Measurements from ENCODE around the gene CBLN1. TPM values are rescaled to one million over a fixed set of nuclear protein-coding genes. Genes with fewer than 3 reads are reported as not detected.

Gene CBLN1
- total RNA-seq, 1 donor = not detected

DNA sequence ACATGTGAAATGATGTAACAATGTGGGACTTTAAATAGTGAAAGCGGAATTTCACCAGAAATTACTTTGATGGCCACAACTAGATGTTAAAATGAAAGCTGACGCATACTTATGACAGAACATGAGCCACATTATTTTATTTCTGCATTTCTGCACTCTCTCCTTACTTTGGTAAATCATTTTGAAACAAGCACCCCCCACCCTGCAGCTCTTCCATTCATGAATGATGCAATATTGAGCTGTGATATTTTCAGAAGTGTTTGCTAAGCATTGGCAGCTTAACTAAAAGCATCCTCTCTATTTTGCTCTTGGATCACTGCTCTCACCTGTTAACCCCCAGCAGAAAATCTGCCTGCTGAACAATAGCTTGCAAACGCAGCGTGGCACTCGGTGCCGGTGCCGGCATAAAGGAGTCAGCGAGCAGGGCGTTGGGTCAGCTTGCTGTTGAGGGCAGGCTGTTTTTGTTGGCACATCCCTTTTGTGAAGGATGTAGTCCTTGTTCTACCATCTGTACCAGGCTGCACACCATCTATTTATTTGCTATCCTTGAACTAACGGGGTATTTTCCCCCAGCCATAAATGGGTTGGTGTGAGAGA lies 30.8 kb upstream of the CBLN1 start:
- TF ChIP-seq, protein P1, sequence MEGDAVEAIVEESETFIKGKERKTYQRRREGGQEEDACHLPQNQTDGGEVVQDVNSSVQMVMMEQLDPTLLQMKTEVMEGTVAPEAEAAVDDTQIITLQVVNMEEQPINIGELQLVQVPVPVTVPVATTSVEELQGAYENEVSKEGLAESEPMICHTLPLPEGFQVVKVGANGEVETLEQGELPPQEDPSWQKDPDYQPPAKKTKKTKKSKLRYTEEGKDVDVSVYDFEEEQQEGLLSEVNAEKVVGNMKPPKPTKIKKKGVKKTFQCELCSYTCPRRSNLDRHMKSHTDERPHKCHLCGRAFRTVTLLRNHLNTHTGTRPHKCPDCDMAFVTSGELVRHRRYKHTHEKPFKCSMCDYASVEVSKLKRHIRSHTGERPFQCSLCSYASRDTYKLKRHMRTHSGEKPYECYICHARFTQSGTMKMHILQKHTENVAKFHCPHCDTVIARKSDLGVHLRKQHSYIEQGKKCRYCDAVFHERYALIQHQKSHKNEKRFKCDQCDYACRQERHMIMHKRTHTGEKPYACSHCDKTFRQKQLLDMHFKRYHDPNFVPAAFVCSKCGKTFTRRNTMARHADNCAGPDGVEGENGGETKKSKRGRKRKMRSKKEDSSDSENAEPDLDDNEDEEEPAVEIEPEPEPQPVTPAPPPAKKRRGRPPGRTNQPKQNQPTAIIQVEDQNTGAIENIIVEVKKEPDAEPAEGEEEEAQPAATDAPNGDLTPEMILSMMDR (IDR thresholded peaks at IDR 0.05; ENCODE audit: insufficient read depth, low read depth, low read length) = no peak
- no peak for DNase-seq (ENCODE audit: low read depth)
- no peak overlapping the region for H3K4me3 ChIP-seq (ENCODE audit: low read depth, low read length)

DNA sequence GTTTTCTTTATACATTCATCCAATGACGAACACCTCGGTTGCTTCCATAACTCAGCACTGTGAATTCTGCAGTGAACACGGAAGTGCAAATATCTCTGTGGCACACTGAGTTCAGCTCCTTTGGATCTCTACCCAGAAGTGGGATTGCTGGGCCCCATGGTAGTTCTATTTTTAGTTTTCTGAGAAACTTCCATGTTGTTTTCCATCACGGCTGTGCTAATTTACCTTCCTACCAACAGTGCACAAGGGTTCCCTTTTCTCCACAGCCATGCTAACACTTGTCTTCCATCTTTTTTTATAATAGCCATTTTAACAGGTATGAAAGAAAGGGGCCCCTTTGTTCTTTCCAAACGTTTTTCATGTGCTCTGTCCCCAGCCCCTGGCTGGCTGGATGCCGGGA lies 30.2 kb upstream of the CBLN1 start:
- no peak for DNase-seq (ENCODE audit: low read depth)
- no peak overlapping the region for H3K4me3 ChIP-seq (ENCODE audit: low read depth, low read length)
- TF ChIP-seq, protein P1 (IDR thresholded peaks at IDR 0.05; ENCODE audit: insufficient read depth, low read depth, low read length) = no peak

DNA sequence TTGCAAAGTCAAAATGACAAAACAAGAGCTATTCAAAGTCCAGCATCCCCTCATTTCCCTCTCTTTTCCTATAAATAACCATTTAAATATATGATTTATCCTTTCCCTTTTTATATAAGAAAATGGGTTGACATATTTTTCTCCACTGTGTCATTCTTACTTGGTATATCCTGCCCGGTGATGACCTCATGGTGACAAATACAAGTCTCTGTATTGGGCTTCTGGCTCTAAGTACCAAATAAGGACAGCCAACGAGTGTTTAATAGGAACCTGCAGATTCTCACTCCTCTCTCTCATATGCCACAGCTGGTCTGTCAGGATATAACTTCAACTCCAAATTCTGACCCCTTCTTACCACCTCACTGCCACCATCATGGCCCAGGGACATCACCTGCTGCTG lies 25.5 kb upstream of the CBLN1 start:
- no peak for DNase-seq (ENCODE audit: low read depth)
- TF ChIP-seq, protein P1 (IDR thresholded peaks at IDR 0.05; ENCODE audit: insufficient read depth, low read depth, low read length) = no peak
- no peak overlapping the region for H3K4me3 ChIP-seq (ENCODE audit: low read depth, low read length)

DNA sequence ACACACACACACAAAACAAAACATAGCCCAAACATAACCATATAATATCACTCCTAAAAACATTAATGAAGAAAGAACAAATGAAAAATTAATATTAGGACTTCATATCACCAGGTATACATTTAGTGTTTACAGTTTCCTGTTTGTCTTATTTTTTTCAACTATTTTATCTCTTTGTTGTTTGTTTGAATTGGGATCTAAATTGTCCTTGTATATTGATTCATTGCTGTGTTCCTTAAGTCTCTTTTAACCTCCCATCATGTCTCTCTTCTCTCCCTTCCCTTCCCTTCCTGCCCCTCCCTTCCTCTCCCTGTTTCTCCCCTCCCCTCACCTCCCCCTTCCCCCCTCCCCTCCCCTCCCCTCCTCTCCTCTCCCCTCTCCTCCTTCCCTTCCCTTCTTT lies 23.8 kb upstream of the CBLN1 start:
- TF ChIP-seq, protein P1 (IDR thresholded peaks at IDR 0.05; ENCODE audit: insufficient read depth, low read depth, low read length) = no peak
- H3K4me3 ChIP-seq (ENCODE audit: low read depth, low read length) = no peak overlapping the region
- DNase-seq (ENCODE audit: low read depth) = no peak

DNA sequence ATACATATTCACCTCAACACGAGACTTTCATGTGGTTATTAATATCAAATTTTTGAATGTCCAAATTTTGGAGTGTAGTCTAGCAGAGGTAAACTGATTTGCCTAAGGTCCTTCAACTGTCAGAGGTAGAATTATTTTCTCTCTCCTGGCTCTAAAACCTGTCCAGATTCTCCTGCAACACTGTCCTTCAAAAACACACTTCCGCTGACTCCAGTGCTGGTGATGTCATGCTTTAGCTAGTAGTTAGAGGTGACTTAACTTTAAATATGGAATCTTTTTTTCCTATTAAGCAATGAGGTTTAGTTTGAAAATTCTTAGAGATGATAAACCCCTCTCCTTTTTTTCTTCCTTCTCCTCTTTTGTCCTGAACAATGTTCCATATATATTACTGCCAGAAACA lies 10.8 kb upstream of the CBLN1 start:
- no peak overlapping the region for H3K4me3 ChIP-seq (ENCODE audit: low read depth, low read length)
- DNase-seq (ENCODE audit: low read depth) = no peak
- TF ChIP-seq, protein P1 (IDR thresholded peaks at IDR 0.05; ENCODE audit: insufficient read depth, low read depth, low read length) = no peak

DNA sequence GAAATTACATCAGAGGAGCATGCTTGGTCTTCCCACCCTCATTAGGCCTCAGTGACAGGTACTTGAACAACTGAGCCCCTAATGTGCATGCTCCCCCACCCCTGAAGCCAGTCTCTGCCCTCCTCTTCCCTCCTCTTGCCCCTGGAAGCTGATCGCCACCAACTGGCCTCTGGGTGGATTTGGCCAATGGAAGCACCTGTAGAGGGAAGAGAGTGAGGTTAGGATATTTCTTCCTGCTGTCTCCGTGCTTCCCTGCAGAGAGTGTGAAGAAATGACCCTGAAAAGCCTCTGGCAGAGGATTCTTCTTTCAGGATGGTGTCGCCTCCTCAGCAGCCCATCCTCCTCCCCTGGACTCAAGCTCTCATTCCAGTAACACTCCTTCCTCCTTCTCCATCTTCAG lies 5.9 kb upstream of the CBLN1 start:
- no peak overlapping the region for H3K4me3 ChIP-seq (ENCODE audit: low read depth, low read length)
- TF ChIP-seq, protein P1 (IDR thresholded peaks at IDR 0.05; ENCODE audit: insufficient read depth, low read depth, low read length) = no peak

DNA sequence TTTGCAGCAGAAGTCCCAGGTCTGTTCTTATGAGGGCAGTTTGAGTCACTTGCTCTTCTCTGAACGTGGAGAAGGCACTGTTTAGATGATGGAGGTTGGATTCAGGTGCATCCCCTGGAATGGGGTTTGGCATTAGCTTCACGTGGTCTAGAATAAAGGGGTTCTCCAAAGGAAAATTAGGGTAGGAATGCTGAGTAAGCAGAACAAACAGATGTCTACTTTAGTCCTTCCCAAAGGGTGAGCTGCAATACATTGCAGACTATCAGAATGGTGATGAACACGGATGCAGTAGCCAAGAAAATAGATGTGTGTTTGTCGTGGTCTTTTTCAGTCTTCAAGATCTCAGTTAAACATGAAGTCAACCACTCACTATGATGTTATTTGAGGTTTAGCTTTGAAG lies 3.3 kb upstream of the CBLN1 start:
- DNase-seq (ENCODE audit: low read depth) = no peak
- H3K4me3 ChIP-seq (ENCODE audit: low read depth, low read length) = no peak overlapping the region
- TF ChIP-seq, protein P1 (IDR thresholded peaks at IDR 0.05; ENCODE audit: insufficient read depth, low read depth, low read length) = no peak

More for the DNA sequence above, 5.9 kb upstream of the CBLN1 start:
- DNase-seq (ENCODE audit: low read depth) = no peak

Data from fibroblast of villous mesenchyme (primary cell).